ENCODE measurements around the gene EHBP1L1. TPM values are rescaled to one million over a fixed set of nuclear protein-coding genes. Genes with fewer than 3 reads are reported as not detected.

EHBP1L1 gene
- total and polyA plus RNA-seq, 9 donors, result 176 to 388 (median 293) TPM

DNA sequence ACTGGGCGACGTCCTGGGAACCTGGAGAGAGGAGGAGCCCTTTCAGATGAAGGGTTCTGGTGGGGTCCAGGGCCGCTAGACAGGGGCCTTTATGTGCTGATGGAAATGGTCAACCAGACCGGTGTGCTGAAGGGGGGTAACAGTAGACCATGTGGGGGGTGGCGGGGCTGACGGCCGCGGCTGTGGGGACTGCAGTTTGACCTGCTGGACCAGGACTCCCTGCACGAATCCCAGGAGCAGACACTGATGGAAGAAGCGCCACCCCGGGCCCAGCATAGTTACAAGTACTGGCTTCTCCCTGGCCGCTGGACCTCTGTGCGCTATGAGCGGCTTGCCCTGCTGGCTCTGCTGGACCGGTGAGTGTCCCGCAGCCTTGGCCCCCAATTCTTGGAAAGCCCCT lies 46.2 kb downstream of the EHBP1L1 start:
- Histone ChIP-seq H3K36me3 (ENCODE audit: control insufficient read depth, insufficient read depth, low read length) (peaks cover 96% of the 10 kb centered on the region), H3K27me3 (ENCODE audit: control insufficient read depth, insufficient read depth, low read length) (no peaks in the 10 kb centered on the region), H3K9me3 (replicated peaks; ENCODE audit: control insufficient read depth, low read depth, low read length) (no peaks in the 10 kb centered on the region), H3K4me3 (ENCODE audit: low read length) (no peak overlapping the region), H3K4me1 (ENCODE audit: control insufficient read depth, insufficient read depth, low read length) (peaks cover 4% of the 10 kb centered on the region), H3K27ac (ENCODE audit: low read length) (no peak overlapping the region)
- no peak for DNase-seq
- 91% methylated on average over 16 of the region's 16 CpGs for WGBS (ENCODE audit: insufficient coverage)

DNA sequence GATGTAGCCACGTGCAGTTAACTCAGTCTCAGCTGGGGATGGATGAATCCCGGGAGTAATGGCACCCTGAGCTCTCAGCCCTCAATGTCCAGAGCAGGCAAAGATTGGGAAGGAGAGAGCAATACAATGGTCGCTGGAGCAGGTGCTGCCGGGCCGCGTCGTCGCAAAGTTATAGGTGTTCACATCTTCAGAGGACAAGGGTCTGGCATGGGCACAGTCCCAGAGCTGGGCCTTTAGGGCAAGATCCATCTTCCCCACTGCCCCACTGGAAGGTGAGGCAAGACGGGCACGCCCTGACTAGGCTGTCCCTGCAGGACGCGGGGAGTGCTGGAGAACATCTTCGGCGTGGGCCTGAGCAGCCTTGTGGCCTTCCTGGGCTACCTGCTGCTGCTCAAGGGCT lies 47.3 kb downstream of the EHBP1L1 start:
- H3K36me3 ChIP-seq (ENCODE audit: control insufficient read depth, insufficient read depth, low read length), result peaks cover 96% of the 10 kb centered on the region
- WGBS (ENCODE audit: insufficient coverage), result 92% methylated on average over 14 of the region's 14 CpGs

DNA sequence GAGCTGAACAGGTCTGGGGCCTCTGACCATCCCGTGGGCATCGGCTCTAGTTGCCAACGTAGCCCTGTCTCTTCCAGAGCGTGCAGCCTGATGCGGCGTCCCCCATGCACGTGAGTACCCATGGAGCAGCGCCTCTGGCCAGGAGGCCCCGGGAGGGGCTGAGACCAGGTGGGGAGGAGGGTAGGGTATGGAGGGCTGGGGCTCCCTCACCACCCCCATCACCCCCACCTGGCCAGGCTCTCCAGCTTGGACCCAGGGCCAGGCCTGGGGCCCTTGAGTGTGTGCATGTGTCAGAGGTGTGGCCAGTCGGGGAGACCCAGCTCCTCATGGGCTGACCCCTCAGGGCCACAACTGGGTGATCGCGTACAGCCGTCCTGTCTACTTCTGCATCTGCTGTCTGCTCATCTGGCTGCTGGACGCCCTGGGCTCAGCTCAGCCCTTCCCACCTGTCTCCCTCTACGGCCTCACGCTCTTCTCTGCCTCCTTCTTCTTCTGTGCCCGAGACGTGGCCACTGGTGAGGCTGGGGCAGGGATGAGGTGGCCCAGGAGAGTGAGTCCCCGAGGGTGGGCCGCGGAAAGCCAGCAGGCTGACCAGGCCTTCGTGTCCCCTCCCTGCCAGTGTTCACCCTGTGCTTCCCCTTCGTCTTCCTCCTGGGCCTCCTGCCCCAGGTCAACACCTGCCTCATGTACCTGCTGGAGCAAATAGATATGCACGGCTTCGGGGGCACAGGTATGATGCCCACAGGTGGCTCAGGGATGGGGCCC lies 48.2 kb downstream of the EHBP1L1 start:
- WGBS (ENCODE audit: insufficient coverage), result 92% methylated on average over 14 of the region's 25 CpGs
- no peak for DNase-seq
- Histone ChIP-seq H3K27me3 (ENCODE audit: control insufficient read depth, insufficient read depth, low read length) (no peaks in the 10 kb centered on the region), H3K27ac (ENCODE audit: low read length) (no peak overlapping the region), H3K4me3 (ENCODE audit: low read length) (no peak overlapping the region), H3K9me3 (replicated peaks; ENCODE audit: control insufficient read depth, low read depth, low read length) (no peaks in the 10 kb centered on the region), H3K36me3 (ENCODE audit: control insufficient read depth, insufficient read depth, low read length) (peaks cover 96% of the 10 kb centered on the region), H3K4me1 (ENCODE audit: control insufficient read depth, insufficient read depth, low read length) (no peaks in the 10 kb centered on the region)

More for the DNA sequence above, 47.3 kb downstream of the EHBP1L1 start:
- Histone ChIP-seq H3K27me3 (ENCODE audit: control insufficient read depth, insufficient read depth, low read length) (no peaks in the 10 kb centered on the region), H3K27ac (ENCODE audit: low read length) (no peak overlapping the region), H3K4me3 (ENCODE audit: low read length) (no peak overlapping the region), H3K4me1 (ENCODE audit: control insufficient read depth, insufficient read depth, low read length) (no peaks in the 10 kb centered on the region), H3K9me3 (replicated peaks; ENCODE audit: control insufficient read depth, low read depth, low read length) (no peaks in the 10 kb centered on the region)
- DNase-seq, result no peak

DNA sequence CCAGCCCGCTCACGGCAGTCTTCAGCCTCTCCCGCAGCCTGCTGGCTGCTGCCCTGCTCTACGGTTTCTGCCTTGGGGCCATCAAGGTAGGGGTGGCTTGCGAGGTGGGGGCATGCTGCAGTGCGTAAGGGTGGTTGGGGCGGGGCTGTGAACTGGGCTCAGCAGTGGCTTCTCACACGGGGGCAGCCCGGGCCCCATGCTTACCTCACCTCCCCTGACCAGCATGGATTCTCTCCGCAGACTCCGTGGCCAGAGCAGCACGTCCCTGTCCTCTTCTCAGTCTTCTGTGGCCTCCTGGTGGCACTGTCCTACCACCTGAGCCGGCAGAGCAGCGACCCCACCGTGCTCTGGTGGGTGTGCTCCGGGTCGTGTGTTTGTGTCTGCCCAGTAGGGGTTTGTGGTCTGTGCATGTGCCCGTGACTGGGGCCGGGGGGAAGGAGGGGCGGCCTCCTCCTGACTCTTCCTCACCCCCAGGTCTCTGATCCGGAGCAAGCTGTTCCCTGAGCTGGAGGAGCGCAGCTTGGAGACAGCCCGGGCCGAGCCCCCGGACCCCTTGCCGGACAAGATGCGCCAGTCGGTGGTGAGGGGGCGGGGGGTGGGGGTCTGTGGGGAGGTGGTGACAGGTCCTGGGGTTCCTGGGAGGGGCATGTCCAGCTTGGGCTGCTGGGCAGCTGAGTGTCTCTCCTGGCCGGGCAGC lies 49.2 kb downstream of the EHBP1L1 start:
- Histone ChIP-seq H3K9me3 (replicated peaks; ENCODE audit: control insufficient read depth, low read depth, low read length) (no peaks in the 10 kb centered on the region), H3K27me3 (ENCODE audit: control insufficient read depth, insufficient read depth, low read length) (no peaks in the 10 kb centered on the region), H3K4me1 (ENCODE audit: control insufficient read depth, insufficient read depth, low read length) (no peaks in the 10 kb centered on the region), H3K4me3 (ENCODE audit: low read length) (no peak overlapping the region), H3K27ac (ENCODE audit: low read length) (no peak overlapping the region), H3K36me3 (ENCODE audit: control insufficient read depth, insufficient read depth, low read length) (peaks cover 96% of the 10 kb centered on the region)
- no peak for DNase-seq
- 82% methylated on average over 21 of the region's 30 CpGs for WGBS (ENCODE audit: insufficient coverage)

DNA sequence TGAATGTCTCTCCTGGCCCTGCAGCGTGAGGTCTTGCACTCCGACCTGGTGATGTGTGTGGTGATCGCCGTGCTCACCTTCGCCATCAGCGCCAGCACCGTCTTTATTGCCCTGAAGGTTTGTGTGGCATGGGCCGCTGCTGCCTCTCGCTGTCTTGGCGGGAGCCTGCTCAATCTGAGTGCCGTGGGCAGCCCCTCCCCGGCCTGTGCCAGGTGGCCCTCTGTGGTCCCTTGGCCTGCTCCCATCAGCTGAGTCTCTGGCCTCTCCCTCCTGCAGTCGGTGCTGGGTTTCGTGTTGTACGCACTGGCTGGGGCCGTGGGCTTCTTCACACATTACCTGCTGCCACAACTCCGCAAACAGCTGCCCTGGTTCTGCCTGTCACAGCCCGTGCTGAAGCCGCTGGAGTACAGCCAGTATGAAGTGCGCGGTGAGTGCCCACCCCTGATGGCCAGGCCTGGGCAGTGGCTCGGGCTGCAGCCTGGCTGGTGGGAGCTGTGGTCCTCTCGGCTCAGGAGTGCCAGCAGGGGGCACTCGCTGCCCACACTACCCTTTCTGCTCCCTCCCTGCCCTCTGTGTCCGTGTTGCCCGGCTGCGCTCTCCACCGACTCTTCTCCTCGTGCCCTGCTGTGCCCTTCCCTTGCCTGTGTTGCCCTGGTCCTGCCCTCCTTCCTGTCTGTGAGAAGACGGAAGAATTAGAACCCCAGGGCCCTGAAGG lies 49.9 kb downstream of the EHBP1L1 start:
- 74% methylated on average over 28 of the region's 30 CpGs for WGBS (ENCODE audit: insufficient coverage)
- no peaks in the 10 kb centered on the region for H3K4me1 ChIP-seq (ENCODE audit: control insufficient read depth, insufficient read depth, low read length)
- no peaks in the 10 kb centered on the region for H3K27me3 ChIP-seq (ENCODE audit: control insufficient read depth, insufficient read depth, low read length)
- no peak overlapping the region for H3K27ac ChIP-seq (ENCODE audit: low read length)
- DNase-seq, result peak; percentile 56
- no peaks in the 10 kb centered on the region for H3K9me3 ChIP-seq (replicated peaks; ENCODE audit: control insufficient read depth, low read depth, low read length)
- no peak overlapping the region for H3K4me3 ChIP-seq (ENCODE audit: low read length)
- peaks cover 95% of the 10 kb centered on the region for H3K36me3 ChIP-seq (ENCODE audit: control insufficient read depth, insufficient read depth, low read length)

DNA sequence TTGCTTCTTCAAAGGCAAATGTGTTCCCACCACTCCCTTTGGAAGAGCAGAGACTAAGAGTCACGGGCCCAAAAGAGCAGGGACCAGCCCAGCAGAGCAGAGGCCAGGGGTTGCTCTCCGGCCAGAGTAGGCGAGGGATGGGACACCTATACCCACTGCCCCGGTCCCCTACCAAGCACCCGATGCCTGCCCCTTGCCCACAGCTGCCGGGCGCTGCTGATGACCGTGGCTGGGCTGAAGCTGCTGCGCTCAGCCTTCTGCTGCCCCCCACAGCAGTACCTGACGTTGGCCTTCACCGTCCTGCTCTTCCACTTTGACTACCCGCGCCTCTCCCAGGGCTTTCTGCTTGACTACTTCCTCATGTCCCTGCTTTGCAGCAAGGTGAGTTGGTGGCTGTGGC lies 51.3 kb downstream of the EHBP1L1 start:
- Histone ChIP-seq H3K36me3 (ENCODE audit: control insufficient read depth, insufficient read depth, low read length) (peaks cover 91% of the 10 kb centered on the region), H3K27ac (ENCODE audit: low read length) (no peak overlapping the region), H3K9me3 (replicated peaks; ENCODE audit: control insufficient read depth, low read depth, low read length) (no peaks in the 10 kb centered on the region), H3K27me3 (ENCODE audit: control insufficient read depth, insufficient read depth, low read length) (no peaks in the 10 kb centered on the region), H3K4me1 (ENCODE audit: control insufficient read depth, insufficient read depth, low read length) (no peaks in the 10 kb centered on the region), H3K4me3 (ENCODE audit: low read length) (no peak overlapping the region)
- 93% methylated on average over 13 of the region's 13 CpGs for WGBS (ENCODE audit: insufficient coverage)
- no peak for DNase-seq

DNA sequence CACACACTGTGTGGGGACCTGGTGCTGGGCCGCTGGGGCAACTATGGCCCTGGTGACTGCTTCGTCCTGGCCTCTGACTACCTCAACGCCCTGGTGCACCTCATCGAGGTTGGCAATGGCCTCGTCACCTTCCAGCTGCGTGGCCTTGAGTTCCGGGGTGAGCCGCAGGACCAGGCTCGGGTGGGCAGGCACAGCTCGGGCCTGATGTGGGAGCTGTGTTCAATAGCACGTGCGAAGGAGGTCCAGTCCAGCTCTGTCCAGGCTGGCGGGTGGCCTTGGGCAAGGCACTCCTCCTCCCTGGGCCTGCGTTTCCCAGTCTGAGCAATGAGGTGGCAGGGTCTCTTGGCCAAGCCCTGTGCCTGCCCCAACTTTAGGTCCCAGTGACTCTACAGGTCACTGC lies 53.7 kb downstream of the EHBP1L1 start:
- H3K27ac ChIP-seq (ENCODE audit: low read length), result no peak overlapping the region
- H3K36me3 ChIP-seq (ENCODE audit: control insufficient read depth, insufficient read depth, low read length), result peaks cover 87% of the 10 kb centered on the region
- H3K27me3 ChIP-seq (ENCODE audit: control insufficient read depth, insufficient read depth, low read length), result no peaks in the 10 kb centered on the region
- H3K9me3 ChIP-seq (replicated peaks; ENCODE audit: control insufficient read depth, low read depth, low read length), result no peaks in the 10 kb centered on the region
- no peaks in the 10 kb centered on the region for H3K4me1 ChIP-seq (ENCODE audit: control insufficient read depth, insufficient read depth, low read length)
- WGBS (ENCODE audit: insufficient coverage), result 97% methylated on average over 14 of the region's 14 CpGs
- DNase-seq, result no peak
- H3K4me3 ChIP-seq (ENCODE audit: low read length), result no peak overlapping the region

DNA sequence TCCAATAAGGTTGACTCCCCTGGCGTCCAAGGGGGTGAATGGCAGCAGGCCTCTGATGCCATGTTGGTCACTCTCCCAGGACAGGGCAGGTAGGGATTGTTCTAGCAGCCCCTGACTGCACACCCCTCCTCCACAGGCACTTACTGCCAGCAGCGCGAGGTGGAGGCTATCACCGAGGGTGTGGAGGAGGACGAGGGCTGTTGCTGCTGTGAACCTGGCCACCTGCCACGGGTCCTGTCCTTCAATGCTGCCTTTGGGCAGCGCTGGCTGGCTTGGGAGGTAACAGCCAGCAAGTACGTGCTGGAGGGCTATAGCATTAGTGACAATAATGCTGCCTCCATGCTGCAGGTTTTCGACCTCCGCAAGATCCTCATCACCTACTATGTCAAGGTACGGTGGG lies 54.4 kb downstream of the EHBP1L1 start:
- no peaks in the 10 kb centered on the region for H3K9me3 ChIP-seq (replicated peaks; ENCODE audit: control insufficient read depth, low read depth, low read length)
- no peak for DNase-seq
- no peaks in the 10 kb centered on the region for H3K27me3 ChIP-seq (ENCODE audit: control insufficient read depth, insufficient read depth, low read length)
- H3K27ac ChIP-seq (ENCODE audit: low read length), result no peak overlapping the region
- no peak overlapping the region for H3K4me3 ChIP-seq (ENCODE audit: low read length)
- H3K36me3 ChIP-seq (ENCODE audit: control insufficient read depth, insufficient read depth, low read length), result peaks cover 87% of the 10 kb centered on the region
- WGBS (ENCODE audit: insufficient coverage), result 87% methylated on average over 8 of the region's 11 CpGs
- H3K4me1 ChIP-seq (ENCODE audit: control insufficient read depth, insufficient read depth, low read length), result no peaks in the 10 kb centered on the region

DNA sequence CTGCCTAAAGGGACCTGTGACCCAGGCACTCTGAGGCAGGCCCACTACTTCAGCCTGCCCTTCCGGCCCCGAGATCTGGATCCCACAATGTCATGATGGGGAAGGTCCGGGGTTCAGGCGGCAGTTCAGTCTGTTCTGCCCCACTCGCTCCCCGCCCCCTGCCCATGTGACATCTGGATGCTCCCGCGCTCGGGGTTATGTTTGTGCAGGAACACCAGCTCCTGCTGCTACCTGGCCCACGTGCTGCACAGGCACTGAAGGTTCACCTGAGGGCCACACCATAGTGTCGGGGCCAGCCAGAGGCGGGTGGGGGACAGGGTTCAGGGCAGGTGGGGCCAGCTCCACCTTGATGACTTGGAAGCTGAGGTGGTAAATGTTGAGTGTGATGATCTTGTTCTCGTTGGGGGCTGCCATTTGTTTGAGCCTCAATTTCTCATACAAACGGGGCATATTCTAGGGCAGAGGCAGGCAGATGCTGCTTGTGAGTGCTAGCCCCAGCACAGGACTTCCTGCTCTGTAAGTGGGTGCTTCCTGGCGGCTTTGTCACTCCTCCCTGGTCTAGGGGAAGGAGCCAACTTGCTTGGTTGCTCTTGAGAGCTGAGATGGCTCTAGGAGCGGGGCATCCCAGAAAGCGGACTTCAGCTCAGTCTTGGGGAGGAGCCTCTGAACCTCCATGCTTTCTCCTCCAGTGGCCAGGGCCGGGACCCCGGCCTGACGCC lies 57.7 kb downstream of the EHBP1L1 start:
- peaks cover 18% of the 10 kb centered on the region for H3K4me1 ChIP-seq (ENCODE audit: control insufficient read depth, insufficient read depth, low read length)
- H3K27me3 ChIP-seq (ENCODE audit: control insufficient read depth, insufficient read depth, low read length), result no peaks in the 10 kb centered on the region
- H3K27ac ChIP-seq (ENCODE audit: low read length), result no peak overlapping the region
- DNase-seq, result no peak
- H3K36me3 ChIP-seq (ENCODE audit: control insufficient read depth, insufficient read depth, low read length), result peaks cover 74% of the 10 kb centered on the region
- WGBS (ENCODE audit: insufficient coverage), result 85% methylated on average over 14 of the region's 20 CpGs
- H3K4me3 ChIP-seq (ENCODE audit: low read length), result no peak overlapping the region
- H3K9me3 ChIP-seq (replicated peaks; ENCODE audit: control insufficient read depth, low read depth, low read length), result no peaks in the 10 kb centered on the region

DNA sequence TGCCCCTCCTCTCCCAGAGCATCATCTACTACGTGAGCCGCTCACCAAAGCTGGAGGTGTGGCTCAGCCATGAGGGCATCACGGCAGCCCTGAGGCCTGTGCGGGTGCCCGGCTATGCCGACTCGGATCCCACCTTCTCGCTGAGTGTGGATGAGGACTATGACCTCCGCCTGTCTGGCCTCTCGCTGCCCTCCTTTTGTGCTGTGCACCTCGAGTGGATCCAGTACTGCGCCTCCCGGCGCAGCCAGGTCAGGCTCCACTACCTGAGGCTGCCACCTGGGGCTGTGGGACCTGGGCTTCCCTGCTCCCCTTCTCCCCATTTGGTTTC lies 58.2 kb downstream of the EHBP1L1 start:
- WGBS (ENCODE audit: insufficient coverage), result 90% methylated on average over 12 of the region's 14 CpGs
- no peak overlapping the region for H3K4me3 ChIP-seq (ENCODE audit: low read length)
- peaks cover 69% of the 10 kb centered on the region for H3K36me3 ChIP-seq (ENCODE audit: control insufficient read depth, insufficient read depth, low read length)
- peaks cover 23% of the 10 kb centered on the region for H3K4me1 ChIP-seq (ENCODE audit: control insufficient read depth, insufficient read depth, low read length)
- no peaks in the 10 kb centered on the region for H3K9me3 ChIP-seq (replicated peaks; ENCODE audit: control insufficient read depth, low read depth, low read length)
- no peaks in the 10 kb centered on the region for H3K27me3 ChIP-seq (ENCODE audit: control insufficient read depth, insufficient read depth, low read length)
- H3K27ac ChIP-seq (ENCODE audit: low read length), result no peak overlapping the region
- DNase-seq, result no peak

Measured in muscle of leg (tissue), 11 donors.